ENCODE data around the gene SLC66A3.

- no peak for TF ChIP-seq CTCF (IDR thresholded peaks at IDR 0.05)
- TF ChIP-seq POLR2A (IDR thresholded peaks at IDR 0.05) = no peak
These were observed 27.7 kb downstream of the SLC66A3 start for GRCh38 chr2:11182951-11183350.
